ENCODE measurements around the gene FBXL3.

Gene FBXL3

DNA sequence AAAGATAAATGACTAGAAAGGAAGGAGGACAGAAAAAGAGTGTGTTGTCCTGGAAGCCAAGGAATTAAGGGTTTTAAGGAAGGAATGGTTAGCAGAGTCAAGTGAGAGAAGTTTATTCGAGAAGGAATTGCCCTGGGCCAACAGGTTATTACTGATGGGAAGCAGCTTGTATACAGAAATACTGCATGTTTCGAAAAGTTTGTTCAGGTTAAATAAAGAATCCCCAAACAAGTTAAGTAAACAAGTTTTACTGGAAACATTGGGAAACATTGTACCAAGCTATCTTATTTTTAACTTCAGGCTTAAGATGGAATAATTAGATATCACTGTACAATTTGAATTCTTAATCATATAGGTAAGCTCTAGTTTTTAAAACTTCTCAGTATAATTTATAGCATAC lies 28.2 kb upstream of the FBXL3 start:
- Histone ChIP-seq H3K9me3 (ENCODE audit: insufficient read depth, low read length) (no peaks in the 10 kb centered on the region), H3K4me3 (ENCODE audit: insufficient read length, low read depth) (no peak overlapping the region), H3K27me3 (ENCODE audit: insufficient read depth, insufficient read length) (no peaks in the 10 kb centered on the region), H3K9ac (ENCODE audit: insufficient read length, low read depth) (no peak overlapping the region), H3K36me3 (ENCODE audit: insufficient read depth, insufficient read length, low read length) (peaks cover 22% of the 10 kb centered on the region), H3K4me1 (ENCODE audit: insufficient read depth, insufficient read length) (no peaks in the 10 kb centered on the region)
- no peak for DNase-seq (ENCODE audit: low read depth, low spot score)
- TF ChIP-seq ZNF274 (IDR thresholded peaks at IDR 0.05; ENCODE audit: low read depth, low read length) (no peak), SUZ12 (IDR thresholded peaks at IDR 0.05; ENCODE audit: extremely low read depth, insufficient read depth, insufficient read length) (no peak), YY1 (IDR thresholded peaks at IDR 0.05; ENCODE audit: insufficient read depth, insufficient read length) (no peak)

DNA sequence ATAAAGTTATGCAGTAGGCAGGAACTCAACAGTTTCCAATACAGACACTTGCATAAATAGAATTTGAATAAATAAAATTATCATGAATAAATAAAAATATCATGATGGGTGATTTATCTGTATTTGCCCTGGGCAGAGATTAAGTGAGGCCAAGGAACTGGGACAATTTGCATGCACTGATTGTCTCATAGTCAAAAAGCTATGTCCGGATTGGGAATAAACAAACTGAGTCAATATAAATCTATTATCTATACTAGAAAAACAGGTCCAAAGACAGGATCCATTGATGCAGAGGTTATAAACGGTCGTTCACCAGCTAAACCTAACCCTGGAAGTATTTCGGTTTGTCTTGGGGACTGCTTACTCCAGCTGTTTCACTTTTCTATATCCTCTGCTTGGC lies 26.2 kb upstream of the FBXL3 start:
- DNase-seq (ENCODE audit: low read depth, low spot score), result no peak
- Histone ChIP-seq H3K9me3 (ENCODE audit: insufficient read depth, low read length) (no peaks in the 10 kb centered on the region), H3K36me3 (ENCODE audit: insufficient read depth, insufficient read length, low read length) (peaks cover 24% of the 10 kb centered on the region), H3K9ac (ENCODE audit: insufficient read length, low read depth) (no peak overlapping the region), H3K4me1 (ENCODE audit: insufficient read depth, insufficient read length) (no peaks in the 10 kb centered on the region), H3K27me3 (ENCODE audit: insufficient read depth, insufficient read length) (no peaks in the 10 kb centered on the region), H3K4me3 (ENCODE audit: insufficient read length, low read depth) (no peak overlapping the region)
- no peak for TF ChIP-seq ZNF274 (IDR thresholded peaks at IDR 0.05; ENCODE audit: low read depth, low read length)
- no peak for TF ChIP-seq SUZ12 (IDR thresholded peaks at IDR 0.05; ENCODE audit: extremely low read depth, insufficient read depth, insufficient read length)
- TF ChIP-seq YY1 (IDR thresholded peaks at IDR 0.05; ENCODE audit: insufficient read depth, insufficient read length), result no peak

DNA sequence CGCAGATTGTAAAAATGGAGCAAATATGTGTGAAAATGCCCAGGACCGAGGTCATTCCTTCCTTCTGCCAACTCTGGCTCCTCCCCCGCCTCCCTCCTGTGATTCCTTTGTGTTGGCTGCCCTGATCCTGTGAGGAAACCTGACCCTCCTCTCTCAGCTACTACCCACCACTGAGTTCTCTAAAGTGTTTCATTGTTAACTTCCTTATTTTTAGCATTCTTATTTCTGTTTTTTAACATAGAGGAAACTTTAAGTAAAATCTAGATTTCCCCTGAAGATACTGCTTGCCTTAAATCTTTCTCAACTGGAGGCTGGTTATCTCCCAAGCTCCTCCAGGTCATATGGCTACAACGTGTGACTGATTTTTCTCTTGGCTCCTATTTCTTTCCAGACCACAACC lies 21.7 kb upstream of the FBXL3 start:
- no peak for DNase-seq (ENCODE audit: low read depth, low spot score)
- Histone ChIP-seq H3K4me1 (ENCODE audit: insufficient read depth, insufficient read length) (no peaks in the 10 kb centered on the region), H3K36me3 (ENCODE audit: insufficient read depth, insufficient read length, low read length) (peaks cover 12% of the 10 kb centered on the region), H3K27me3 (ENCODE audit: insufficient read depth, insufficient read length) (no peaks in the 10 kb centered on the region), H3K9me3 (ENCODE audit: insufficient read depth, low read length) (no peaks in the 10 kb centered on the region; the same call in 1 of the 2 replicates), H3K4me3 (ENCODE audit: insufficient read length, low read depth) (no peak overlapping the region), H3K9ac (ENCODE audit: insufficient read length, low read depth) (no peak overlapping the region)
- no peak for TF ChIP-seq YY1 (IDR thresholded peaks at IDR 0.05; ENCODE audit: insufficient read depth, insufficient read length)
- TF ChIP-seq ZNF274 (IDR thresholded peaks at IDR 0.05; ENCODE audit: low read depth, low read length), result no peak
- TF ChIP-seq SUZ12 (IDR thresholded peaks at IDR 0.05; ENCODE audit: extremely low read depth, insufficient read depth, insufficient read length), result no peak

DNA sequence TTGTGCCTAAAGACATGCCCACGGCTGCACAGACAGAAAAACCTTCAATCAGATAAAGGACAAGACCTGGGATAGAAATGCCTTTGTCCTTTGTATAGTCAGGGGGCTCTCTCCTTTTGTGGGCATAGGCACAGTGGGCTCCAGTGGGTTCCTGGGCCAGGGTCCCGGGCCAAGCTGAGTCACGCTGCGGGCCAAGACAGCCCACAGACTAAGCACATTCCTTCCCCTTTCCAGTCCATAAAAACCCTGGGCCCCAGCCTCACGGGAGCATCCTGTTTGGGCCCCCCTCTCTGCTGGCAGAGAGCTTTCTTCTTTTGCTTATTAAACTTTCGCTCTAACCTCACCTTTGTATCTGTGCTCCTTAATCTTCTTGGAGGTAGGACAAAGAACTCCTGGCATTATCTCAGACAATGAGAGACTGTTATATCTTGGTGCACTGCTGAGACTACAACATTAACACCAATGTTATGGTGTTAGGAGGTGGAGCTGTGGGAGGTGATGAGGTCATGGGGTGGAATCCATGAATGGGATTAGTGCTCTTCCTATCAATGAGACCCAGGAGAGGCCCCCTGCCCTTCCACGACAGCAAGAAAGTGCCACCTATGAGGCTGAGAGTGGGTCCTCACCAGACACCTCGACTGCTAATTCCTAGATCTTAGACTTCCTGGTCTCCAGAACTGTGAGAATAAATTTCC lies 20.8 kb upstream of the FBXL3 start:
- no peak overlapping the region for H3K4me3 ChIP-seq (ENCODE audit: insufficient read length, low read depth)
- H3K9me3 ChIP-seq (ENCODE audit: insufficient read depth, low read length), result no peaks in the 10 kb centered on the region; the same call in 1 of the 2 replicates
- no peak overlapping the region for H3K9ac ChIP-seq (ENCODE audit: insufficient read length, low read depth)
- DNase-seq (ENCODE audit: low read depth, low spot score), result no peak
- TF ChIP-seq YY1 (IDR thresholded peaks at IDR 0.05; ENCODE audit: insufficient read depth, insufficient read length) (no peak), ZNF274 (IDR thresholded peaks at IDR 0.05; ENCODE audit: low read depth, low read length) (no peak), SUZ12 (IDR thresholded peaks at IDR 0.05; ENCODE audit: extremely low read depth, insufficient read depth, insufficient read length) (no peak)
- H3K27me3 ChIP-seq (ENCODE audit: insufficient read depth, insufficient read length), result no peaks in the 10 kb centered on the region
- no peaks in the 10 kb centered on the region for H3K4me1 ChIP-seq (ENCODE audit: insufficient read depth, insufficient read length)
- H3K36me3 ChIP-seq (ENCODE audit: insufficient read depth, insufficient read length, low read length), result peaks cover 12% of the 10 kb centered on the region

DNA sequence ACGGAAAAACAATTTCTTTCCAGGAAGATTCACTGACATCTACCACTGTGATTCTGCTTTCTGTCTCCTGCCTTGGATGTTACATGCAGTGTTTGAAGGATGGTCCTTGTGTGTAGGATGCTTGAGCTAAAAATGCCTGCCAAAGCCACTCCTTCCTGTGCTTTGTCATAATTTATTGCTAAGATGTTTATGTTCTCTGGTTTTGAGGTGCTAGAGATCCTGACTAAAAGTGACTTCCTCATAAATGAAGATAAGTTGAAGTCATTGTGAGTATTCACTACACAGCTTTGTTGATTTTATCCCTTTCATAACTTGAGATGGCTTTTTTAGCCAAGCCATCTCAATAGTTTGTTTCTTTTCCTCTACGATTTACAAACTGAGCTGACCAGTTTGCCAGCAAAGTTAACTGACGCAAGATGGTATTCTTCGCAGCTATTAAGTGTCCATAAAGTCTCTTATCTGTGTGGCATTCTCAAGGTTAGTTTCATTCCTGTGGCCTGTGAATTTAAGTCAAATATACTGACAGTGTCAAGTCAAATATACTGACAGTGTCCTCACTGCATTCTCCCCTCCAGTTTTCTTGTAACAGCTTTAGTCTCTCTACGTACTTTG lies 15.7 kb upstream of the FBXL3 start:
- no peak for DNase-seq (ENCODE audit: low read depth, low spot score)
- no peaks in the 10 kb centered on the region for H3K27me3 ChIP-seq (ENCODE audit: insufficient read depth, insufficient read length)
- peaks cover 3% of the 10 kb centered on the region for H3K36me3 ChIP-seq (ENCODE audit: insufficient read depth, insufficient read length, low read length)
- no peak overlapping the region for H3K4me3 ChIP-seq (ENCODE audit: insufficient read length, low read depth)
- H3K4me1 ChIP-seq (ENCODE audit: insufficient read depth, insufficient read length), result no peaks in the 10 kb centered on the region
- TF ChIP-seq SUZ12 (IDR thresholded peaks at IDR 0.05; ENCODE audit: extremely low read depth, insufficient read depth, insufficient read length) (no peak), ZNF274 (IDR thresholded peaks at IDR 0.05; ENCODE audit: low read depth, low read length) (no peak), YY1 (IDR thresholded peaks at IDR 0.05; ENCODE audit: insufficient read depth, insufficient read length) (no peak)
- H3K9me3 ChIP-seq (ENCODE audit: insufficient read depth, low read length), result no peaks in the 10 kb centered on the region; the same call in 1 of the 2 replicates
- H3K9ac ChIP-seq (ENCODE audit: insufficient read length, low read depth), result no peak overlapping the region

DNA sequence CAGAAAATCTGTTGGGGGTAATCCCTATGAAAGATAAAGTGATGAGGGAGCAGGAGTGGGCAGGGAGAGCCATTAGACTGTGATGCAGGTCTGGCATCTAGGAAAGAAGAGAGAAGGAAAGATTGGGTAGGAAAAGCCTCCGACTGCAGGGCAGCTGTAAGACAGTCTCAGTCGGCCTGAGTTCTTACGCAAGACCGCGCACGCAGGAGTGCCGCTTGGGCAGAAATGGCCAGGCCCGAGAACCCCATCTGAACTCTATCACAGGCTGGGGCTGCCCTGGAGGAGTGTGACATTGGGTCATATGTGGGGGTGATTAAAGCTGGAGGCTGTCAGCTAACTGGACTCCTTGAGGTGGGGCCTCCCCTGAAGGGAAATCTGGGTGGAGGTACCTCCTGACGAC lies 13.9 kb upstream of the FBXL3 start:
- Histone ChIP-seq H3K36me3 (ENCODE audit: insufficient read depth, insufficient read length, low read length) (peaks cover 3% of the 10 kb centered on the region), H3K4me1 (ENCODE audit: insufficient read depth, insufficient read length) (no peaks in the 10 kb centered on the region), H3K9me3 (ENCODE audit: insufficient read depth, low read length) (no peaks in the 10 kb centered on the region), H3K9ac (ENCODE audit: insufficient read length, low read depth) (no peak overlapping the region), H3K27me3 (ENCODE audit: insufficient read depth, insufficient read length) (no peaks in the 10 kb centered on the region), H3K4me3 (ENCODE audit: insufficient read length, low read depth) (no peak overlapping the region)
- no peak for DNase-seq (ENCODE audit: low read depth, low spot score)
- no peak for TF ChIP-seq SUZ12 (IDR thresholded peaks at IDR 0.05; ENCODE audit: extremely low read depth, insufficient read depth, insufficient read length)
- TF ChIP-seq ZNF274 (IDR thresholded peaks at IDR 0.05; ENCODE audit: low read depth, low read length), result no peak
- TF ChIP-seq YY1 (IDR thresholded peaks at IDR 0.05; ENCODE audit: insufficient read depth, insufficient read length), result no peak

DNA sequence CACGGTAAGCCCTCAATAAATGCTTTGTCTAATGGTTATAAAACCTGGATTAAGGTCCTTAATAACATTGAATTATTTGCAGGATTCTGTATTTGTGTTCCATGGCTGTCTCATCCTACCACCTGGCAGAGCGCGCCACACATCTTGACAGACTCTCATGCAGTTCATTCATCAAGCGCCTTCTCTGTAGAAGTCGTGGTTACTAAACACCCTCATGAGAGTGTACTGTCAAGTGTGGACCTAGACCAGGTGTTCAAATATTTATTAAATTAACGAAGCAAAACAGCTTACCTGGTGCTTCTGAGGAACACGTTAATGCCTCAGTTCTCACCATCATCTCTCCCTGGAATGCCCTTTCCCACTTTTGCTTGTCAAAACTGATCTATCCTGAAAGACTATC lies 13.1 kb upstream of the FBXL3 start:
- no peak overlapping the region for H3K9ac ChIP-seq (ENCODE audit: insufficient read length, low read depth)
- TF ChIP-seq SUZ12 (IDR thresholded peaks at IDR 0.05; ENCODE audit: extremely low read depth, insufficient read depth, insufficient read length) (no peak), YY1 (IDR thresholded peaks at IDR 0.05; ENCODE audit: insufficient read depth, insufficient read length) (no peak), ZNF274 (IDR thresholded peaks at IDR 0.05; ENCODE audit: low read depth, low read length) (no peak)
- peaks cover 3% of the 10 kb centered on the region for H3K36me3 ChIP-seq (ENCODE audit: insufficient read depth, insufficient read length, low read length)
- H3K4me1 ChIP-seq (ENCODE audit: insufficient read depth, insufficient read length), result no peaks in the 10 kb centered on the region
- no peaks in the 10 kb centered on the region for H3K27me3 ChIP-seq (ENCODE audit: insufficient read depth, insufficient read length)
- H3K9me3 ChIP-seq (ENCODE audit: insufficient read depth, low read length), result no peaks in the 10 kb centered on the region; the same call in 1 of the 2 replicates
- no peak for DNase-seq (ENCODE audit: low read depth, low spot score)
- no peak overlapping the region for H3K4me3 ChIP-seq (ENCODE audit: insufficient read length, low read depth)
